Body of pancreas (tissue), 4 donors: ENCODE data around the gene SPRN.

Experiments
- CTCF ChIP-seq, 7 experiments: fragments of 450-650 bp in 4 of 7; fragments of 200-600 bp in 3 of 7; sonication (generic) in 3 of 7; IDR thresholded peaks; one replicate each; pipeline ENCODE4 v1.5.1; 2016 to 2019; ENCODE audit warnings: antibody characterized with exemption in 7 of 7
- POLR2A ChIP-seq, 3 donors: fragments of 450-650 bp; IDR thresholded peaks; one replicate each; pipeline ENCODE4 v1.6.1; 2016; ENCODE audit warnings: antibody characterized with exemption in 3 of 3, mild to moderate bottlenecking in 2 of 3

GRCh38 chr10:133388236-133388972 is 36.0 kb downstream of the SPRN start:
- no peak for TF ChIP-seq CTCF (IDR thresholded peaks at IDR 0.05)
- no peak for TF ChIP-seq POLR2A (IDR thresholded peaks at IDR 0.05)
